ENCODE data around the gene CPNE5.
"Not testable (repeated sequence)": the region's sequence is repeated elsewhere in the genome, so short reads cannot be mapped to it uniquely, and the experiment has no call there.

CPNE5 gene

GRCh38 chr6:36739947-36740817 lies 99.1 kb downstream of the CPNE5 start:
- DNase-seq = no peak

- DNase-seq = no peak
Measured at GRCh38 chr6:36738108-36738507, 101.1 kb downstream of the CPNE5 start.

GRCh38 chr6:36737043-36737785 lies 102.0 kb downstream of the CPNE5 start:
- no peak for DNase-seq

GRCh38 chr6:36735110-36736071 lies 103.9 kb downstream of the CPNE5 start:
- no peak for DNase-seq

DNA sequence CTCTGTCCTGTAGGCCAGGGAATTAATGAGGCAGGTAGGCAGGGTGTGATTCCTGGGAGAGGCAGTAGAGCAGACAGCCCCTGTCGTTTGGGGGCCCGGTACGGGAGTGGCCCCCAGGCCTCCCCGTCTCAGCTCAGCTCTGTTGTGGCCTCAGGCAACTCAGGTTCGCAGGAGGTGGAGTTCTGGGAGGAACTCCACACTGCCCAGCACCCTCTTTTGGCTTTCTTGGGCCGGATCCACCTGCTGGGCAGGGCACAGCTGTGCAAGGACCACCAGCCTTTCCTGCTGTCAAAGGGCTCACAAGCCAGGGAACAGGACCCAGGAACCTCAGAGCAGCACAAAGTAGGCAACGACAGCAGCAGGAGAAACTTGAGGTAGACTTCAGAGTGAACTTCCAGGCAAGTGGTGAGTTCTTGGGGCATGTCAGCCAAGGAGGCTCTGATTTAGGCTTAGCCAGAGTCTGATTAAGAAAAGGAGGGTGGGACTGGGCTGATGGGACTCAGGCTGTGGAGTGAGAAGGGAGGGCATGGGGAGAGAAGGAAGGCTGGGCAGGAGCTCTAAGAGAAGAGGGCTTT lies 104.7 kb downstream of the CPNE5 start:
- no peak for DNase-seq

DNA sequence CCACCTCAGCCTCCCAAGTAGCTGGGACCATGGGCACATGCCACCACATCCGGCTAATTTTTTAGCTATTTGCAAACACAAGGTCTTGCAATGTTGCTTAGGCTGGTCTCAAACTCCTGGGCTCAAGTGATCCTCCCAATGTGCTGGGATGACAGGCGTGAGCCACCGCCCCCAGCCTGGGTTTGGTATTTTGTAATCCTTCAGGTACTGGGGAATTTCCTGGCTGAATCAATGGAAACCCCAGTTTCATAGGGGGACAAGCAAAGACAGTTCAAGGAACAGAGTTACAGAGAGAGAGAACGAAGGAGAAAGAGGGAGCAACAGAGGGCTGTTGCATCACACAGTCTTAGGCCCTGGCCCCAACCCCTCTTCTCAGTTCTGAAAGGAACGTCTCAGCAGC lies 105.9 kb downstream of the CPNE5 start:
- no peak for DNase-seq

GRCh38 chr6:36731622-36732310 lies 107.5 kb downstream of the CPNE5 start:
- no peak for DNase-seq

GRCh38 chr6:36730424-36731380 lies 108.5 kb downstream of the CPNE5 start:
- DNase-seq = no peak

DNA sequence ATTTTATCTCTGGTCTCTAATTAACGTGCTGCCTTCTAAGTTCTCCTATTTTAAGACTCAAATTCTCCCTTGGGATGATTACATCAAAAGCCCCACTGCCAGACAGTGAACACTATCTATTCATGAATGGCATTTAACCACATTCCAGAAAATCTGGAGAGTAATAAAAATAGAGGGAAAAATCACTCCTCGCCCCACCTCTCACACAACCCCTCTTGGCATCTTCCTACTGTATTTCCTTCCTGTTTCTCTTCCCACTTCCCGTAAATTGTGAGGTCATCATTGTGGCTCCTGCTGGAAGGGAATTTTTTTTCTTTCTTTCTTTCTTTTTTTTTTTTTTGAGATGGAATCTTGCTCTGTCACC lies 110.1 kb downstream of the CPNE5 start:
- DNase-seq = no peak

DNA sequence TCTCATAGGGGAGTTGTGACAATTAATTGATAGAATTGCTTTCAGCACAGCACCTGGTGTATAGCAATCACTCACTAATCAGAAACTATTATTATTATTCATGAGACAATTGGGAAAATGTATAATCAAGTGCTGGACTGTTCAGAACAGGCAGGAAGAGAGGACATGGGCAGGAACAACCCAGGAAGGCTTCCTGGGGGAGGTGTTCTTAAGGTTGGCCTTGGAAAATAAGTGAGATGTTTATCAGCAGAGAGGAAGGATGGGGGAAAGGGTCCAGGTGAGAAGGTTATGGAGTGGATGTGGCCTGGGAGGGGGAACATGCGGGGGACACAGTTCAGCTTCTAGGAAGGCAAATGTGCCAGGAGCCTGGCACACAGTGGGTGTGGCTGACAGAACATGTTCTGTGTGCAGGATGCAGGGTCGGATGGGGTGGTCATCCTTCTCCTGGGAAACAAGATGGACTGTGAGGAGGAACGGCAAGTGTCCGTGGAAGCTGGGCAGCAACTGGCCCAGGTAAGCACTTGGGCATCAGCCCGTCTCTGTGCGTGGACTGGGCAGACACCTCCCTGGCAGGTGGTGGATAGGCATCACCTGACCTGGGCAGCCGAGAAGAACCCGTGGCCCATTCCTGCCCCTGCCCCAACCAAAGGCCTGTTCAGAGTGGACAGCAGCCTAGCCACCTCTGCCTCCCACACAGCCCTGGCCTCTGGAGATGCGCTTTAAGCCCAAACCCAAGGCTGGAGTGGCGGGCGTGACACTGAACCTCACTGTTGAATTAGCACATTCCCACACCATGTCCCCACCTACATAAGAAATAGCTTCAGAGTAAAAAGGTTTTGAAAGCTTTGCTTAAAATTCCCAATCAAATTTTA lies 110.7 kb downstream of the CPNE5 start:
- no peak for DNase-seq

- DNase-seq = no peak
Measured at GRCh38 chr6:36727505-36728021, 111.7 kb downstream of the CPNE5 start.

GRCh38 chr6:36725581-36725980 lies 113.7 kb downstream of the CPNE5 start:
- no peak for DNase-seq

GRCh38 chr6:36724514-36725390 lies 114.5 kb downstream of the CPNE5 start:
- DNase-seq = no peak

DNA sequence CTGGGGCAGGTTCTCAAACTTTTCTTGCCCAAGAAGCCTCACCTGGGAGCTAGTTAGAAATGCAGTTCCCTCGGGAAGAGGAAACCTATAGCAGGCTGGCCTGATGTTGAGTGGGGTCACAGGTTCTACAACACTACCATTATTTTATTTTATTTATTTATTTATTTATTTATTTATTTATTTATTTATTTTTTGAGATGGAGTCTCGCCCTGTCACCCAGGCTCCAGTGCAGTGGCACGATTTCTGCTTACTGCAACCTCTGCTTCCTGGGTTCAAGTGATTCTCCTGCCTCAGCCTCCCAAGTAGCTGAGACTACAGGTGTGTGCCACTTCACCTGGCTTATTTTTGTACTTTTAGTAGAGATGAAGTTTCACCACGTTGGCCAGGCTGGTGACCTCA lies 115.3 kb downstream of the CPNE5 start:
- DNase-seq = not testable (repeated sequence)

GRCh38 chr6:36722879-36723278 lies 116.4 kb downstream of the CPNE5 start:
- no peak for DNase-seq

- no peak for DNase-seq
Measured at GRCh38 chr6:36722365-36722764, 116.9 kb downstream of the CPNE5 start.

GRCh38 chr6:36721369-36722140 lies 117.7 kb downstream of the CPNE5 start:
- no peak for DNase-seq

All from NCI-H1048 (cell line).